HepG2 (cell line): ENCODE results near the gene AMIGO3. TPM values are rescaled to one million over a fixed set of nuclear protein-coding genes. Genes with fewer than 3 reads are reported as not detected.

Source experiments
- ATAC-seq: fragments of 200-7000 bp; cut with Tn5 transposase; 3 replicates; pipeline ENCODE4 v1.9.1; 2020; ENCODE audit warnings: mild to moderate bottlenecking, moderate library complexity
- BruUV-seq: library from RNA; stranded (reverse); fragments of 400-500 nt; replicated peaks from 2 replicates; lab custom pipeline; 2021; lab: Mats Ljungman, UMichigan
- CTCF ChIA-PET: fragments of 300-600 bp; formaldehyde crosslinking; extraction: SDS; loops from one replicate; lab custom pipeline; 2021; ENCODE audit warnings: low total read pairs, inconsistent platforms, low intra/inter-chr PET ratio; lab: Yijun Ruan, JAX
- POLR2A ChIA-PET: fragments of 350-600 bp; sonication (Branson Sonifier 250); formaldehyde crosslinking; loops from one replicate; lab custom pipeline; 2020; ENCODE audit warnings: antibody characterized with exemption, inconsistent platforms; lab: Yijun Ruan, JAX
- DNase-seq: peaks from one replicate; pipeline ENCODE4 v3.0.0-alpha.2; 2015; ENCODE audit warnings: low spot score
- FAIRE-seq: peaks from 3 replicates; lab custom pipeline; 2011; peaks lifted over from hg19 to GRCh38; lab: Jason Lieb, UNC
- H2AFZ ChIP-seq: one replicate; pipeline ENCODE4 v1.6.1; 2011; ENCODE audit warnings: low read length, inconsistent platforms
- H3K27ac ChIP-seq: fragments of 300-600 bp; 3 replicates; pipeline ENCODE4 v1.8.0; 2011; ENCODE audit warnings: mixed run types, mild to moderate bottlenecking, mixed read lengths, low read length, inconsistent platforms; ENCODE audit not compliant: insufficient read depth; ENCODE audit errors: extremely low read length
- H3K27me3 ChIP-seq, 2 experiments: fragments of 200-600 bp in 1 of 2; 2 replicates in 1 of 2; 3 replicates in 1 of 2; pipeline versions ENCODE4 v1.6.0 to v1.8.0; 2011; ENCODE audit warnings: low read length in 2 of 2, mild to moderate bottlenecking in 2 of 2, moderate library complexity in 2 of 2, inconsistent platforms in 1 of 2; ENCODE audit not compliant: insufficient read depth in 2 of 2, control insufficient read depth in 1 of 2
- H3K36me3 ChIP-seq, 2 experiments: fragments of 200-600 bp in 1 of 2; replicated peaks in 1 of 2; 2 replicates in 1 of 2; 3 replicates in 1 of 2; pipeline versions ENCODE4 v1.5.1 to v1.8.0; 2011; ENCODE audit warnings: low read length in 2 of 2, inconsistent platforms in 1 of 2; ENCODE audit not compliant: insufficient read depth in 2 of 2, control insufficient read depth in 1 of 2
- H3K4me1 ChIP-seq: 2 replicates; pipeline ENCODE4 v1.5.1; 2012; ENCODE audit warnings: low read length, inconsistent platforms; ENCODE audit not compliant: insufficient read depth
- H3K4me2 ChIP-seq: 2 replicates; pipeline ENCODE4 v1.6.0; 2011; ENCODE audit warnings: low read depth, low read length, inconsistent platforms
- H3K4me3 ChIP-seq, 3 experiments: fragments of 200-600 bp in 1 of 3; sonication (generic), shearing (Covaris generic) in 1 of 3; replicated peaks in 1 of 3; 2 replicates each; pipeline ENCODE4 v1.5.1; 2011 to 2016; ENCODE audit warnings: low read length in 3 of 3, inconsistent platforms in 2 of 3, low read depth in 2 of 3, mild to moderate bottlenecking in 2 of 3, control low read depth in 1 of 3, mixed read lengths in 1 of 3; ENCODE audit not compliant: insufficient read depth in 1 of 3
- H3K79me2 ChIP-seq: one replicate; pipeline ENCODE4 v1.6.1; 2011; ENCODE audit warnings: low read length, inconsistent platforms; ENCODE audit not compliant: insufficient read depth
- H3K9ac ChIP-seq: 2 replicates; pipeline ENCODE4 v1.6.0; 2011; ENCODE audit warnings: mild to moderate bottlenecking, low read depth, low read length, inconsistent platforms; ENCODE audit not compliant: insufficient read depth
- H3K9me3 ChIP-seq: 2 replicates; pipeline ENCODE4 v1.5.1; 2012; ENCODE audit warnings: mild to moderate bottlenecking, low read length
- H4K20me1 ChIP-seq: 2 replicates; pipeline ENCODE4 v1.6.0; 2011; ENCODE audit warnings: inconsistent platforms, mild to moderate bottlenecking, low read length, moderate library complexity; ENCODE audit not compliant: insufficient read depth
- CC2D1A ChIP-seq: sonication (generic); formaldehyde crosslinking; IDR thresholded peaks from 2 replicates; pipeline ENCODE4 v1.8.1; 2023; ENCODE audit warnings: mild to moderate bottlenecking, missing genetic modification reagents
- GABPA ChIP-seq, 2 experiments: IDR thresholded peaks; 2 replicates each; pipeline ENCODE4 v1.6.1; 2011 to 2016; ENCODE audit warnings: low read depth in 2 of 2, low read length in 1 of 2, missing biosample characterization in 1 of 2, missing genetic modification characterization in 1 of 2
- NONO ChIP-seq, 2 experiments: fragments of 450-650 bp in 1 of 2; sonication (generic) in 1 of 2; formaldehyde crosslinking in 1 of 2; IDR thresholded peaks in 1 of 2; conservative IDR thresholded peaks in 1 of 2; 2 replicates each; pipeline versions ENCODE4 v1.6.1 to v1.8.0; 2017 to 2022; ENCODE audit warnings: mild to moderate bottlenecking in 1 of 2, missing genetic modification reagents in 1 of 2, moderate library complexity in 1 of 2
- RBFOX2 ChIP-seq: fragments of 200-400 bp; formaldehyde crosslinking; IDR thresholded peaks from 2 replicates; pipeline ENCODE4 v1.6.1; 2017; ENCODE audit warnings: low read depth, mild to moderate bottlenecking, low read length
- RBM22 ChIP-seq: fragments of 200-400 bp; formaldehyde crosslinking; optimal IDR thresholded peaks from 2 replicates; pipeline ENCODE3; 2017; ENCODE audit warnings: mild to moderate bottlenecking, low read length, moderate library complexity
- SP1 ChIP-seq, 2 experiments: fragments of 450-650 bp in 1 of 2; sonication (generic) in 1 of 2; formaldehyde crosslinking in 1 of 2; IDR thresholded peaks; 2 replicates each; pipeline versions ENCODE4 v1.4.0 to v1.6.1; 2016 to 2020; ENCODE audit warnings: missing genetic modification reagents in 1 of 2
- SP4 ChIP-seq: sonication (generic); formaldehyde crosslinking; IDR thresholded peaks from 2 replicates; pipeline ENCODE4 v1.8.1; 2023; ENCODE audit warnings: mild to moderate bottlenecking, missing genetic modification reagents
- ZFP82 ChIP-seq: sonication (generic); formaldehyde crosslinking; IDR thresholded peaks from 2 replicates; pipeline ENCODE4 v1.5.1; 2020; ENCODE audit warnings: mild to moderate bottlenecking, missing genetic modification reagents, borderline replicate concordance
- WGBS: methylation state at CpG from one replicate; pipeline ENCODE4 v1.1.6; 2017; ENCODE audit warnings: low lambda C conversion rate; 5-methylcytosine and 5-hydroxymethylcytosine counted together
- in situ Hi-C: cut with HindIII; loops from 2 replicates; pipeline ENCODE4 v1.10.0; 2017; ENCODE audit warnings: low pct_unique_long_range_greater_than_20kb; ENCODE audit not compliant: extremely low pct_ligation_motif_present
- intact Hi-C: fragments of 100-400 bp; cut with micrococcal nuclease; formaldehyde crosslinking; loops from one replicate; pipeline ENCODE4 v1.10.0; 2022; ENCODE audit not compliant: unreplicated experiment
- polyA plus RNA-seq, 8 experiments: library from polyadenylated mRNA; depleted of rRNA in 3 of 8; stranded (reverse) in 7 of 8; unstranded in 1 of 8; fragments of >200 nt; fragmentation: Illumina TruSeq in 4 of 8; extraction: Trizol in 4 of 8; gene quantifications; 2 replicates each; pipeline versions ENCODE4 v1.2.1 to v1.2.3, GENCODE V29; 2011 to 2016; ENCODE audit warnings: low read depth in 4 of 8, missing spikeins in 1 of 8, mixed read lengths in 1 of 8; ENCODE audit not compliant: insufficient read depth in 1 of 8
- total RNA-seq, 5 experiments: library from RNA; depleted of rRNA; stranded (reverse); fragments of >200 nt; fragmentation: Illumina TruSeq; extraction: Trizol; gene quantifications; 2 replicates each; pipeline ENCODE4 v1.2.3, GENCODE V29; 2016; ENCODE audit warnings: low read depth in 1 of 5
- TF ChIP-seq, protein P1 (sequence below): sonication (generic); formaldehyde crosslinking; IDR thresholded peaks from 2 replicates; pipeline ENCODE4 v1.5.0; 2020; ENCODE audit warnings: missing genetic modification reagents

Gene AMIGO3
- total and polyA plus RNA-seq, 2 of the 13 experiments (the other 11 are each of a cell fraction or from before 2014, with no cell fraction given): 0.35 TPM; not detected in 1

DNA sequence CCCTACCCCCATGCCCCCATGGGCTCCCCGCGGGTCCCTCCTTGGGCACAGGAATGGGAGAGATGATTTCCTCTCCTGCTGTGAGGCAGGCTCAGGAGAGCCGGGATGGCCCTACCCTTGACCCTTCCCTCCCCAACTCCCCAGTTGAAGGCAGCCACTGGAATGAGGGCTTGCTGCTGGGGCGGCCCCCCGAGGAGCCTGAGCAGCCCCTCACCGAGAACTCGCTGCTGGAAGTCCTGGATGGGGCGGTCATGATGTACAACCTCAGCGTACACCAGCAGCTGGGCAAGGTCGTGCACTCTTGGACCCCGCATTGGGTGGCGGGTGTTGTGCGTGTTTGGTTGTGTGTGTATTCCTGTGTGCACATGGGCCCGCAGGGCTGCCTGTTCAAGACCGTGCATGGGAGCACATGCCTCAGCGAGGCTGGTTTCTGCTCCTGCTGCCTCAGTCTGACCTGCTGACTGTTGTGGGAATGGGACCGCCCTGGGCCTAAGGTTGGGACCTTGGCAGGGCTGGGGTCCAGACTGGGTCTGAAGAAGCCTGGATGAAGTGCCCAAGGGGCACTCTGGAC is 14.0 kb downstream of the AMIGO3 start:
- Histone ChIP-seq H3K27ac (no peak overlapping the region), H3K36me3 (peaks cover 33 to 62% of the 10 kb centered on the region in 2 experiments)

DNA sequence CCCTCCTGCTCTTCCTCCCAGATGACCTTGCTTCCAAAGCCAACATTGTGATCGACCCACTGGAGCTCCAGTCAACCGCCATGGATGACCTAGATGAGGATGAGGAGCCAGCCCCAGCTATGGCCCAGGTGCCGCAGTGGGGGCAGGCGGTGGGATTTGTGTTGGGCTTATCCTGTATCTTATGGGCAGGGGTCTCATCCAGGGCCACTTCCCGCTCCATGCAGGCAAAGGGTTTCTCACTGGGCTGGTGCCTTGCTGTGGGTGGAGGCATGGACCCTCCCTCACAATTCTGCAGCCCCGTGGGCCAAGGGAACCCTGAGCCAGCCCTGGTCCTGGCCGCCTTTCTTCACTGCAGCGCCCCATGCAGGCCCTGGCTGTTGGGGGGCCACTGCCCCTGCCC is 14.9 kb downstream of the AMIGO3 start:
- Histone ChIP-seq H3K79me2 (no peaks in the 10 kb centered on the region), H2AFZ (no peak overlapping the region), H3K36me3 (peaks cover 34 to 71% of the 10 kb centered on the region in 2 experiments), H3K27ac (no peak overlapping the region), H3K9ac (no peak overlapping the region), H3K4me2 (no peak overlapping the region), H3K9me3 (no peaks in the 10 kb centered on the region), H3K27me3 (no peaks in the 10 kb centered on the region; a peak in 1 of 5 replicates), H4K20me1 (no peaks in the 10 kb centered on the region), H3K4me1 (no peaks in the 10 kb centered on the region), H3K4me3 (no peak overlapping the region)
- in situ Hi-C loops (loop anchor here (5.0 kb wide), 2 partner anchors 133 to 203 kb away; no protein-coding TSS in a partner anchor), intact Hi-C loops (no loop called here)
- BruUV-seq: no TSS peak
- 100% methylated on average over 4 of the region's 8 CpGs for WGBS
- ChIA-PET CTCF (interaction anchor here (1.7 to 2.3 kb wide), 2 partner anchors 135 to 201 kb away, joined by 7 to 14 read pairs; no protein-coding TSS in a partner anchor), POLR2A (no interaction called here)
- ATAC-seq: no peak
- TF ChIP-seq CC2D1A (no peak), RBFOX2 (0 out of 2 replicates have a peak, but pooled peaks have one; percentile 25), SP1 (IDR thresholded peaks at IDR 0.05) (no peak), SP1 (CRISPR knock-in tag; IDR thresholded peaks at IDR 0.05) (no peak), NONO (IDR thresholded peaks at IDR 0.05) (no peak), NONO (CRISPR knock-in tag; conservative IDR thresholded peaks at IDR 0.05) (no peak), SP4 (CRISPR knock-in tag) (no peak), GABPA (IDR thresholded peaks at IDR 0.05; ENCODE audit: low read depth, low read length) (no peak), GABPA (CRISPR knock-in tag; IDR thresholded peaks at IDR 0.05; ENCODE audit: low read depth) (no peak), ZFP82 (CRISPR knock-in tag) (no peak)
- no peak for FAIRE-seq
- no peak for DNase-seq

More for the DNA sequence above, 14.0 kb downstream of the AMIGO3 start:
- H3K79me2 ChIP-seq: no peaks in the 10 kb centered on the region
- no peaks in the 10 kb centered on the region for H3K9me3 ChIP-seq
- ATAC-seq (no peak), DNase-seq (no peak), FAIRE-seq (no peak)
- CTCF ChIA-PET: no interaction called here
- intact Hi-C loops (no loop called here), in situ Hi-C loops (no loop called here)
- no peak overlapping the region for H3K4me2 ChIP-seq
- BruUV-seq: no TSS peak
- TF ChIP-seq RBM22: peak; percentile 27
- TF ChIP-seq, protein P1, sequence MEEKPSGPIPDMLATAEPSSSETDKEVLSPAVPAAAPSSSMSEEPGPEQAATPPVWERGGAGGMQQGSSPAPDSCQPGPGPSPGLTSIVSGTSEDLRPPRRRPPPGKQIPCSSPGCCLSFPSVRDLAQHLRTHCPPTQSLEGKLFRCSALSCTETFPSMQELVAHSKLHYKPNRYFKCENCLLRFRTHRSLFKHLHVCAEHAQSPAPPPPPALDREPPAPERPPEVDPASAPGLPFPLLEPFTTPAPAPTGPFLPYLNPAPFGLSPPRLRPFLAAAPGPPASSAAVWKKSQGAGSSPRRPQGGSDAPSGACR: no peak
- no peaks in the 10 kb centered on the region for H4K20me1 ChIP-seq
- H3K4me3 ChIP-seq: no peak overlapping the region
- H2AFZ ChIP-seq: no peak overlapping the region
- POLR2A ChIA-PET: no interaction called here
- H3K27me3 ChIP-seq: no peaks in the 10 kb centered on the region; a peak in 1 of 5 replicates
- H3K4me1 ChIP-seq: no peaks in the 10 kb centered on the region
- H3K9ac ChIP-seq: no peak overlapping the region
- WGBS: 100% methylated on average over 3 of the region's 17 CpGs
